Measurements from ENCODE around the gene PLCZ1.

PLCZ1 gene

GRCh38 chr12:18634382-18634781 lies 103.4 kb downstream of the PLCZ1 start:
- DNase-seq (ENCODE audit: low read depth in 2 of 2) = no peak

Data from stimulated activated CD4-positive, alpha-beta T cell treated with anti-CD3 and anti-CD28 coated beads, Interleukin-1b, Interleukin-23, amount 100 ng/mL, for 4 hours (primary cell).